ENCODE results near the gene LMAN1L.

The LMAN1L gene

DNA sequence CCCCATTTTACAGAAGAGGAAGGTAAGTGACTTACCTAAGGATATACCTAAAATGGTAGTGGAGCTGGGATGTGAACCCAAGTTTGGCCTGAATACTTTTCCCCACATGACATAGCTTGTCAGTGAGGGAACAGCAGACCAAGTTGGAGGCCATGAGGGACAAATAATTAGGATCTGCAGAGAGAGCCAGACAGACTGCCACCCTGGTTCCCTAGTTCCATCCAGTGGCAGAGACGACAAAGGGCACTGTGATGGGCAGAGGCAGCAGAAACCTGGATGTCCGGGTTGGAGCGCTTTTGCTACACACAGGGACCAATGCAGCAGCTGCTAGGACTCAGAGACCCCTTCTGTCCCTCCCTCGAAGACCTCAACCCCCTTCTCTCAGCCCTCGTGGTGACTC lies 15.0 kb downstream of the LMAN1L start:
- no peak overlapping the region for H3K27ac ChIP-seq
- no peak for TF ChIP-seq ZFX (IDR thresholded peaks at IDR 0.05; ENCODE audit: borderline replicate concordance)
- no peak for TF ChIP-seq CTCF (IDR thresholded peaks at IDR 0.05)

DNA sequence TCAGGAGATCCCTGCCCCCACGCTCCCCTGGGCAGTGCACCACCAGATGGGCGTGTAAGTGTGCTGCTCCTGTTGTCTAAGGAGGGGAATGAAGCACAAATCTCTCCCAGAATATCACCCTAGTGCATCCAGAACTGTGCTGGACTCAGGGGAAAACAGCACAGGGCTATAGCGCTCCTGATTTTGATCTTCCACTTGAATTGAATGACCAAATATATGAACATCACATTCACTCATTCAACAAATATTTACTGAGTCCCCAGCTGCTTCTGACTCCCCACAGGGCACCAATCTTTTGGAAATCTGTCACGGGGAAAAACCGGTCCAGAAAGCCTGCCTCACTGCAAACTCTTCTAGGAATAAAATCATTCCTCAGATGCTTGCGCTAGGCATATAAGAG lies 16.2 kb downstream of the LMAN1L start:
- no peak overlapping the region for H3K27ac ChIP-seq
- TF ChIP-seq ZFX (IDR thresholded peaks at IDR 0.05; ENCODE audit: borderline replicate concordance), result no peak
- no peak for TF ChIP-seq CTCF (IDR thresholded peaks at IDR 0.05)

- no peak overlapping the region for H3K27ac ChIP-seq
- TF ChIP-seq ZFX (IDR thresholded peaks at IDR 0.05; ENCODE audit: borderline replicate concordance) (no peak), CTCF (IDR thresholded peaks at IDR 0.05) (no peak)
These were observed 16.9 kb downstream of the LMAN1L start for GRCh38 chr15:74829486-74829885.

DNA sequence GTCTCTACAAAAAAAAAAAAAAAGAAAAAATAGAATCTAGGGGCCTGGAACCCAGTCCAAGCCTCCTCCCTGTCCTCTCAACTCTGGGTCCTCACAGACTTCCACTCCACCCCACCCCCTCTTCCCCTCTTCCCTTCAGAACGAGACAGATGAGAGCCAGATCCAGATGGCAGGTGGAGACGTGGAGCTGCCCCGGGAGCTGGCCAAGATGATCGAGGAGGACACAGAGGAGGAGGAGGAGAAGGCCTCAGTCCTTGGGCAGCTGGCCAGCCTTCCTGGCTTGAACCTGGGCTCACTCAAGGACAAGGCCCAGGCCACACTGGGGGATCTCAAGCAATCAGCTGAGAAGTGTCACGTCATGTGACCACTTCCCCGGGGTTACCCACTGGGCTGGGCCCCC lies 17.4 kb downstream of the LMAN1L start:
- no peak overlapping the region for H3K27ac ChIP-seq
- TF ChIP-seq CTCF (IDR thresholded peaks at IDR 0.05), result no peak
- TF ChIP-seq ZFX (IDR thresholded peaks at IDR 0.05; ENCODE audit: borderline replicate concordance), result no peak

DNA sequence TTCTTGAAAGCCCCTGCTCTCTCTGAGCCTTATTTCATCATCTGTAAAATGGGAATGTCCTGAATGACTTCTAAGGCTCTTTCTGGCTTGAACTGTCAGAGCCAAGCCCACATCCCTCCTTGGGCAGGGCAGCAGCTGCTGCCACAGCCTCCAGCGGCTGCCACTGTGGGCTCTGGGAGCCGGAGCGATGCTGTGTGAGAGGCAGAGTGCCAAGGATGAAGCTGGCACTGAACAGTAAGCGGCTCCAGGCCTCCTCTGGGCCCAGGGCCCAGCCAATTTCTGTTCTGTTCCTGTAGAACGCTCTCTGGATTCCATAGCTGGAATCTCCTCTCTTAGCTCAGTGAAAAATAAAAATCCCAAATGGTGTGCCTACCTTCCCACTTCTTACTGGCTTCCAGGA lies 18.2 kb downstream of the LMAN1L start:
- TF ChIP-seq CTCF (IDR thresholded peaks at IDR 0.05), result no peak
- no peak overlapping the region for H3K27ac ChIP-seq

DNA sequence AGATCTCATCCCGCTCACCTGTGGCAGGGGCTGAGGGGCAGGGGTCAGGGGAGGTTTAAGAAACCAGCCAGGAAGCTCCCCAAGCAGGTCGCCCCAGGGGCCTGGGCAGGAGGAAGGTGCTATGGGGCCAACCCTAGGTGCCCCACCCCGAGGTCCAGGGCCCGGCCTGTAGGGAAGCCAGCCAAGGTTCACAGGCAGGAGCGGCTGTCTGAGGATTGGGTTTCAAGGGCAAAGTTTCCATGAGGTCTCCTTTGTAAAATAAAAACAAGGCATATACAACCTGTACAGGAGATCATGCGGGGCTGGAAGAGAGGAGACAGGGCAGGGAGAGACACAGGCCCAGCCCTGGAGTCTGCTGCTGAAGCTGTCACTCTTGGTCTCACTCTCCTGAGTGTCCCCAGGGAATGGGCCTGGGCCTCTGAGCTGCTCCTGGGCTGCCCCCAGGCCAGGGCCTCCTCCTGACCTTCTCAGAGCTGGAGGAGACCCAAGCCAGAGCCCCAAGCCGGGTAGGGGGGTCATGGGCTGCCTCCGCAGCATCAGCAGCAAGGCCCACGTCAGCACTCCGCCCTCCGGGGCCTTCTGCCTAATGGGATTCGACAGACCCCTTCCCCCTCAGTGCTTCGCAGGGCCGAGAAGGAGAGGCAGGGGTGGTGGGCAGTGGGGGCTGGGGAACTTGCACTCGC lies 19.3 kb downstream of the LMAN1L start:
- no peak overlapping the region for H3K27ac ChIP-seq
- TF ChIP-seq CTCF (IDR thresholded peaks at IDR 0.05) (no peak), ZFX (IDR thresholded peaks at IDR 0.05; ENCODE audit: borderline replicate concordance) (no peak)

DNA sequence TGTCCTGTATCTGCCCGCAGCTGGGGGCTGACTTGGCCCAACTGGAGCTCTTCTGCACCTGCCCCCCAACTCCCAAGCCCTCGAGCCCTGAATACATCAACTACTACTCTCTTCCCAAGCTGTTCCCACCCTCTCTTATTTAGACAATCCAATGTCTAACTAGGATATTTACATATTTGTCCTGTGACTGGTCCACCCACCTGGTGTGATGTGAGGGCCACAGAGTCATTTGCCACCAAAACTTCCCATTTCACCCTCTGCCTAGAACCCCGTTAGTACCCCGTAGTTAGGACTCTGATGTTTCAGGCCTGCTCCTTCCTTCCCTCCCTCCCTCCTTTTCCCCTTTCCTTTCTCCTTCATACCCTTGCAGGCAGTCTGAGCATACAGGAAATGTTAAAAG lies 20.2 kb downstream of the LMAN1L start:
- H3K27ac ChIP-seq, result no peak overlapping the region
- TF ChIP-seq ZFX (IDR thresholded peaks at IDR 0.05; ENCODE audit: borderline replicate concordance), result no peak
- TF ChIP-seq CTCF (IDR thresholded peaks at IDR 0.05), result no peak
